Mucosa of rectum (tissue), 2 donors: Measurements from ENCODE around the gene RACK1.
A peak's percentile ranks its signal among the peaks of the same experiment; 100 is the strongest.

Experiments used
- H3K27ac ChIP-seq, 2 donors: one replicate each; pipeline ENCODE4 v1.7.0; 2013; ENCODE audit warnings: inconsistent platforms in 2 of 2, low read depth in 2 of 2, low read length in 2 of 2
- H3K27me3 ChIP-seq, 2 donors: one replicate each; pipeline ENCODE4 v1.7.0; 2013; ENCODE audit warnings: low read length in 2 of 2; ENCODE audit not compliant: control insufficient read depth in 2 of 2, insufficient read depth in 2 of 2
- H3K36me3 ChIP-seq, 2 donors: one replicate each; pipeline ENCODE4 v1.7.0; 2013; ENCODE audit warnings: low read length in 2 of 2; ENCODE audit not compliant: control insufficient read depth in 2 of 2, insufficient read depth in 2 of 2
- H3K4me1 ChIP-seq, 2 donors: one replicate each; pipeline ENCODE4 v1.7.0; 2013; ENCODE audit warnings: low read length in 2 of 2, mild to moderate bottlenecking in 1 of 2; ENCODE audit not compliant: control insufficient read depth in 2 of 2, insufficient read depth in 2 of 2
- H3K4me3 ChIP-seq, 2 donors: one replicate each; pipeline ENCODE4 v1.7.0; 2013; ENCODE audit warnings: low read length in 2 of 2
- H3K9ac ChIP-seq, 2 donors: one replicate each; pipeline ENCODE4 v1.7.0; 2013; ENCODE audit warnings: low read length in 2 of 2, low read depth in 1 of 2, mild to moderate bottlenecking in 1 of 2
- H3K9me3 ChIP-seq, 2 donors: one replicate each; pipeline ENCODE4 v1.7.0; 2013; ENCODE audit warnings: low read length in 2 of 2; ENCODE audit not compliant: control insufficient read depth in 2 of 2
- donor health status: healthy.
- donor health status: Normal muscosa, but diverticular disease.

Gene RACK1

DNA sequence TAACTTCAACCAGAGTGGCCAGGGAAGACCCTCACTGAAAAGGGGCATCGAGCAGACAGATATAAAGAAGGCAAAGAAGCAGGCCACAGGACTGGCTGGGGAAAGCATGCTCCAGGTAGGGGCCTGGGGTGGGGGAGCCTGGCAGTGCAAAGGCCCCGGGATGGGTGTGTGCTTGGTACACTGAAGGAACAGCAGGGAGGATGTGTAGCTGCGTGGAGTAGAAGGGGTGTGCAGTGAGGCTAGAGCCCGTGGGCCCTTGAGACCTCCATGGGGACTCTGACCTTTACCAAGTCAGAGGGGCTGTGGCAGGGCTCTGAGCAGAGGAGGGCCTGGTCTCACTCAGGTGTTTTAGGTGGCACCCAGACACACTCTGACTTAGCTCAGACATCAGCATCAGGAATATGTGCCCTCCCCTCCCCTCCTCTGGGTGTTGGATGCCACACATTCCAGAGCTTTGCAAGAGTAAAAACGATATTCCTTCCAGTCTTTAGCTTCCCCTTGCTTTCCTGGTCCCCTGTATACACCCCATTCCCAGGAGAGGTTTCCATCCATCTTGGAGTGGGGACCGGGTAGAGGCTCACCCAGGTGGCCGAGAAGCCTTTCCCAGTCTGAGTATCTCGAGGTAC is 46.3 kb downstream of the RACK1 start:
- Histone ChIP-seq H3K4me1 (peaks cover 2 to 11% of the 10 kb centered on the region in 2 donors), H3K9me3 (no peaks in the 10 kb centered on the region), H3K27ac (no peak overlapping the region), H3K9ac (no peak overlapping the region), H3K27me3 (no peaks in the 10 kb centered on the region), H3K36me3 (no peaks in the 10 kb centered on the region), H3K4me3 (no peak overlapping the region)

DNA sequence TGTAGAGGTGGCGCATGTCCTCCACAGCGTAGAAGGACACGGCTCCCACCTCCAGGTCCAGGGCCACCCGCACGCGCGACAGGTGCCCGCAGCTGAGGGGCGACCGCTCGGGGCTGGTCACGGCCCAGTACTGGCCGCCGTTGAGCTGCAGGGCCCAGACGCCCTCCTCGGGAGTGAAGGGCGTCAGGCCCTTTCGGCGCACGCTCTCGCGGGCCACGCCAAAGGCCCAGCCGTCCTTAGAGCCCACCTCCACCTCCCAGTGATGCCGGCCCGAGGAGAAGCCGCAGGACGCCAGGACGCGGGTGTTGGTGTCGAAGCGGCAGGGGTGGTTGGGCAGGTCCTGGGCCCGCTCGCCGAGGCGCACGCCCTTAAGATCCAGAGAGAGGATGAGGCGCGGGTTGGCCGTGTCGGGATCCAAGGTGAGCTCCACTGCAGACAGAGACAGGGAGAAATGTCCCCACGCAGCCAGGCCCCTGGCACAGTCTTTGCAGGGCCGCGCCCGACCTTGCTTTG is 48.4 kb downstream of the RACK1 start:
- Histone ChIP-seq H3K4me1 (peaks cover 5 to 11% of the 10 kb centered on the region in 2 donors), H3K9ac (no peak overlapping the region), H3K27ac (no peak overlapping the region), H3K4me3 (no peak overlapping the region), H3K27me3 (no peaks in the 10 kb centered on the region), H3K36me3 (no peaks in the 10 kb centered on the region), H3K9me3 (no peaks in the 10 kb centered on the region)

DNA sequence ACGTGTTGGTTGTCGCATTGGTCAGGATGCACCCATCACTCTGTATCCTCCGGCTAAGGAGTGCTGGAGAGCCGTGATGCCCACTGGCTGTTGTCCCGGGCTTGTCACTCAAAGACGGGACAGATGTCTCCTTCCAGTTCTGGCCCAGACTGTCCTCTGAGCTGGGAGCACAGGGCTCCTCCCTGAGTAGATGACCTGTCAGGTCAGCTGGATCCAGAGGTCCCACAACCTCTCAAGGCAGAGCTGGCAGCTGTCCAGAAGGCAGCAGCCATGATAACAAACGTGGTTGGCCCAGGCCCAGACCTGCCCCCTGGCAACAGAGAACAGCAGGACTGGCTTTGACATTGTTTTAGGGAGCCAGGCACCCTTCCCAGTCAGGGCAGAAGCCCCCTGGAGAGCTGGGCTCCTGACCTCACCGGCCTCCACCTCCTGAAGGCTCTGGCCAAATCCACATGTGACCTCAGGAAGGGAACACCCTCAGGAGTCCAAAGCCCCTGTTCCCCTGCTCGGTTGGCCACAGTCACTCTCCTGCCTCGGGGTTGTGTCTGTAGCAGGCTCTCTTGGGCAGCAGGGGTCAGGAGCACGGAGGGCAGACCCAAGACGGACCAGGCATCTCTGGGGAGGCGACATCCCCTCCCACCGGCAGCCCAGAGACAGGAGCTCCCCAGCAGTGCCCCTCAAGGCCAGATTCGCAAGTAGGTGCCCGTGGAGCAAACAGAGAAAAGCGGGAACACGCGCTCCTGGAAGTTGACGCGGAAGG is 49.0 kb downstream of the RACK1 start:
- Histone ChIP-seq H3K27me3 (no peaks in the 10 kb centered on the region), H3K4me1 (peaks cover 10 to 12% of the 10 kb centered on the region in 2 donors)

DNA sequence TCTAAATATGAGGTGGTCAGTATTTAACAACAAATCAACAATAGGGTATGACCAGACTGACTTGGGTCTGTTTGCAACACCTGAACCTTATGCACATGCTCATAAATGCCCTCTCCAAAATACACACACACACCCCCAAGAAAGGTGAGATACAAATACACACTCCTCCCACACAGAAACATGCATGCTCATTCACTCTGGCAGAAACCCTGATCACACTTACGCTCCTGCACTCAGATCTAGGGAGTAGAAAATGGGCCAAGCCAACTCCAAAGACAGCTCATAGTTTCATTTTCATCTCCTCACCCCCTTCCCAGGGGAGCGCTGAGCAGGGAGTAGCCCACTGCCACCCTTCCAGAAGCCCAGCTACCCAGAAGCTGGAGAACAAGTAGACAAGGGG is 50.0 kb downstream of the RACK1 start:
- no peaks in the 10 kb centered on the region for H3K36me3 ChIP-seq
- H3K4me1 ChIP-seq, result peaks cover 12% of the 10 kb centered on the region in 2 donors
- no peak overlapping the region for H3K27ac ChIP-seq
- no peak overlapping the region for H3K9ac ChIP-seq
- H3K27me3 ChIP-seq, result no peaks in the 10 kb centered on the region
- no peak overlapping the region for H3K4me3 ChIP-seq
- H3K9me3 ChIP-seq, result no peaks in the 10 kb centered on the region

More for the DNA sequence above, 49.0 kb downstream of the RACK1 start:
- H3K4me3 ChIP-seq, result no peak overlapping the region
- H3K9me3 ChIP-seq, result no peaks in the 10 kb centered on the region
- no peak overlapping the region for H3K27ac ChIP-seq
- no peak overlapping the region for H3K9ac ChIP-seq
- H3K36me3 ChIP-seq, result no peaks in the 10 kb centered on the region

- H3K36me3 ChIP-seq, result no peaks in the 10 kb centered on the region
- H3K9me3 ChIP-seq, result no peaks in the 10 kb centered on the region
- H3K27ac ChIP-seq, result peak overlapping the region; percentile 86 to 92
- peaks cover 12 to 15% of the 10 kb centered on the region in 2 donors for H3K4me1 ChIP-seq
- peak overlapping the region; percentile 90 to 98 for H3K4me3 ChIP-seq
- H3K9ac ChIP-seq, result peak overlapping the region; percentile 68 to 88
- no peaks in the 10 kb centered on the region for H3K27me3 ChIP-seq
Measured at GRCh38 chr5:181192337-181193046, 51.2 kb downstream of the RACK1 start.

DNA sequence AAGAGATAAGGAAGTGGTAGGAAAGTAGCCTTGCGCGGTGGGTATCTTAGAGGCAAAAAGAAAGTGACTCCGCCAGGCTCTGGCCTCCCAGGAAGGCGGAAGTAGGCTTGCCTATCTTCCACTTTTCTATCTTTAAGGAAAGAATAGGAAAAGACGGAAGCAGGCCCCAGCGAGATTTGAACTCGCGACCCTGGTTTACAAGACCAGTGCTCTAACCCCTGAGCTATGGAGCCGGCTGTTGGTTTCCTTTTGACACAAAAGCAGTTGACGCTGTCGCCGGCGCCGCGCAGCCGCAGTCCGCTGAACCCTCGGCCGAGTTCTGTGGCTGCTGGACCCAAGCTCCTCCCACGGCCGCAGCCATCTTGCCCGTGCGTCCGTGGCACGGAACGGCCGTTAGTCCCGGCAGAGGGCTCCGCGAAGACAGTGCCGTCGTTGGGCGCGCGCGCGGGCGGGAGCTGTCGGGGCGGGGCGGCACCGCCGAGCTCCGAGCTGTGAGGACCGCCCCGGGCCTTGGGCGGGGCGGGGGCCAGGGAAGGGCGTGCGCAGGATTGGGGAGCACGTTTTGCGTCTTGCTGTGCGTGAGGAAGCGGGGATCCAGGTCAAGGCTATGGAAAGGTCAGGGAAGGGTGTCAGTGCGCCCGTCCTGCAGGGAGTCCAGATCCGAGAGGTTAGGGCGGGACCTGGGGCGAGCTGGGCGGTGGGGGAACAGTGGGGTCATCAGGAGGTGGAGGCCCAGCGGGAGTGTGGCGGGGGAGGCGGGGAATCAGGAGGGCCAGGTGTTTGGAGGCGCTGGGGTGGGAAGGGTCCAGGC is 52.0 kb downstream of the RACK1 start:
- H3K36me3 ChIP-seq, result no peaks in the 10 kb centered on the region
- H3K4me3 ChIP-seq, result peak overlapping the region; percentile 90 to 98
- peak overlapping the region; percentile 88 to 91 for H3K9ac ChIP-seq
- H3K4me1 ChIP-seq, result peaks cover 15% of the 10 kb centered on the region in 2 donors
- no peaks in the 10 kb centered on the region for H3K27me3 ChIP-seq
- peak overlapping the region; percentile 86 to 92 for H3K27ac ChIP-seq
- no peaks in the 10 kb centered on the region for H3K9me3 ChIP-seq

GRCh38 chr5:181190711-181191525 is 52.8 kb downstream of the RACK1 start:
- Histone ChIP-seq H3K9ac (peak overlapping the region; percentile 88 to 91), H3K36me3 (no peaks in the 10 kb centered on the region), H3K4me3 (peak overlapping the region; percentile 90 to 98), H3K27me3 (no peaks in the 10 kb centered on the region), H3K4me1 (peaks cover 15% of the 10 kb centered on the region in 2 donors), H3K9me3 (no peaks in the 10 kb centered on the region), H3K27ac (peak overlapping the region; percentile 86 to 92)

DNA sequence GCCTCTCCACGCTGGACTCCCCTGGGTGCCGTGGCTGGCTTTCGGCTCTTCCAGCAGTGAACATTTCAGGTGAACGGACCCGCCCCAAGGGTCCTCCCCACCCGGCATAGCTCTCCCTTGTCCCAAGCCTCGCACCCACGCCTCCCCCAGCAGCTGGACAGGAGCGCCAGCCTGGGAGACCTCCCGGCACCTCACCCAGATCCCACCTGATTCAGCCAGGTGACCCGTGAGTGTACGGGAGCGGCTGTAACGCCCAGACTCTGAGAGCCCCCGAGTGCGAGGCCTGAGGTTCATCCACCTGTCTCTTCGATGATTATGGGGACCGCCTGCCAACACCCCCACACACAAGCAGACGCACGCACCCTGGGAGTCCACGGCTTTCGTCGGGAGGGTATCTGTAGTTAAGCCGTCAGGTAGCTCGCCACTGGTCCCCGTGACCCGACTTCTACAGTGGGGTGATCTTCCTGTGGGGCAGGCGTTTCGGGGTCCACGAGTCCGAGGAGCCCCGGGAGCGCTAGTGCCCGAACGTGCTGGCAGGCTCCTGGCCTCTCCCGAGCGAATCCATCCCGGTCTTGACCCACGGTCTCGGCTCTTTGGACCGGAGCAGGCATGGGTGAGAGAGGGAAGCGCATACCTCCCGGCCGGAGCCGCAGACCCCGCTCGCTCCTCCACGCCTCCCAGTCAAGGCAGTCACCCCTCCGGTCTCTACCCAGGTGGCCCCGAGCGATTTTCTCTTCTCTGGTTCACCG is 53.6 kb downstream of the RACK1 start:
- H3K36me3 ChIP-seq, result no peaks in the 10 kb centered on the region
- peak overlapping the region; percentile 88 to 91 for H3K9ac ChIP-seq
- H3K27me3 ChIP-seq, result no peaks in the 10 kb centered on the region
- peak overlapping the region in 1 of 2 donors; percentile 52 for H3K27ac ChIP-seq
- peaks cover 15% of the 10 kb centered on the region in 2 donors for H3K4me1 ChIP-seq
- peak overlapping the region; percentile 90 to 98 for H3K4me3 ChIP-seq
- no peaks in the 10 kb centered on the region for H3K9me3 ChIP-seq
